HG03558 (cell line): Measurements from ENCODE around the gene PITPNC1.
"Not testable (repeated sequence)": the region's sequence is repeated elsewhere in the genome, so short reads cannot be mapped to it uniquely, and the experiment has no call there.

Experiments
- ATAC-seq: cut with Tn5 transposase; IDR thresholded peaks from one replicate; pipeline ENCODE4 v1.9.1; 2021; ENCODE audit warnings: moderate number of reproducible peaks; ENCODE audit not compliant: unreplicated experiment; ENCODE audit errors: extremely low read depth

The PITPNC1 gene

GRCh38 chr17:67425571-67426160 is 48.6 kb downstream of the PITPNC1 start:
- ATAC-seq, result no peak

GRCh38 chr17:67427424-67427823 is 50.3 kb downstream of the PITPNC1 start:
- no peak for ATAC-seq

- ATAC-seq, result not testable (repeated sequence)
These were observed 53.4 kb downstream of the PITPNC1 start for GRCh38 chr17:67430515-67430914.

- ATAC-seq, result no peak
These were observed 54.4 kb downstream of the PITPNC1 start for GRCh38 chr17:67431249-67432015.

- no peak for ATAC-seq
These were observed 56.3 kb downstream of the PITPNC1 start for GRCh38 chr17:67433248-67433924.

GRCh38 chr17:67434061-67434525 is 57.0 kb downstream of the PITPNC1 start:
- ATAC-seq, result no peak

GRCh38 chr17:67435122-67435521 is 58.0 kb downstream of the PITPNC1 start:
- no peak for ATAC-seq

GRCh38 chr17:67435786-67436185 is 58.7 kb downstream of the PITPNC1 start:
- no peak for ATAC-seq

GRCh38 chr17:67436233-67436632 is 59.2 kb downstream of the PITPNC1 start:
- no peak for ATAC-seq

- no peak for ATAC-seq
These were observed 61.6 kb downstream of the PITPNC1 start for GRCh38 chr17:67438667-67439066.

- no peak for ATAC-seq
These were observed 62.2 kb downstream of the PITPNC1 start for GRCh38 chr17:67439269-67439668.

GRCh38 chr17:67440277-67441051 is 63.4 kb downstream of the PITPNC1 start:
- ATAC-seq, result no peak

GRCh38 chr17:67441052-67441895 is 64.2 kb downstream of the PITPNC1 start:
- ATAC-seq, result no peak

- no peak for ATAC-seq
These were observed 64.8 kb downstream of the PITPNC1 start for GRCh38 chr17:67441896-67442219.

- ATAC-seq, result no peak
These were observed 65.9 kb downstream of the PITPNC1 start for GRCh38 chr17:67442787-67443624.

GRCh38 chr17:67443931-67444595 is 67.0 kb downstream of the PITPNC1 start:
- ATAC-seq, result no peak

GRCh38 chr17:67448449-67448848 is 71.4 kb downstream of the PITPNC1 start:
- ATAC-seq, result no peak

GRCh38 chr17:67449065-67449464 is 72.0 kb downstream of the PITPNC1 start:
- no peak for ATAC-seq
